ENCODE results near the gene DAB1. TPM values are rescaled to one million over a fixed set of nuclear protein-coding genes. Genes with fewer than 3 reads are reported as not detected.

Gene DAB1
- total RNA-seq, 1 donor from 2014 or later = 3.1 TPM

GRCh38 chr1:57164584-57164983, 259.3 kb downstream of the DAB1 start:
- no peak overlapping the region for H3K4me3 Mint-ChIP-seq (ENCODE audit: unreplicated experiment)
- DNase-seq = no peak
- no peaks in the 10 kb centered on the region for H3K9me3 Mint-ChIP-seq (ENCODE audit: unreplicated experiment)
- H3K27ac Mint-ChIP-seq (ENCODE audit: unreplicated experiment) = no peak overlapping the region
- no peak for TF ChIP-seq CTCF (IDR thresholded peaks at IDR 0.05; ENCODE audit: partially characterized antibody, unreplicated experiment)
- H3K36me3 Mint-ChIP-seq (ENCODE audit: unreplicated experiment) = no peaks in the 10 kb centered on the region
- peaks cover 1% of the 10 kb centered on the region for H3K4me1 Mint-ChIP-seq (ENCODE audit: low read depth, unreplicated experiment)
- H3K27me3 Mint-ChIP-seq (ENCODE audit: unreplicated experiment) = peaks cover 3% of the 10 kb centered on the region

GRCh38 chr1:57163789-57164188, 260.1 kb downstream of the DAB1 start:
- Mint-ChIP-seq H3K9me3 (ENCODE audit: unreplicated experiment) (no peaks in the 10 kb centered on the region), H3K27ac (ENCODE audit: unreplicated experiment) (no peak overlapping the region), H3K36me3 (ENCODE audit: unreplicated experiment) (no peaks in the 10 kb centered on the region), H3K27me3 (ENCODE audit: unreplicated experiment) (peaks cover 3% of the 10 kb centered on the region), H3K4me3 (ENCODE audit: unreplicated experiment) (no peak overlapping the region), H3K4me1 (ENCODE audit: low read depth, unreplicated experiment) (peaks cover 1% of the 10 kb centered on the region)
- no peak for DNase-seq
- TF ChIP-seq CTCF (IDR thresholded peaks at IDR 0.05; ENCODE audit: partially characterized antibody, unreplicated experiment) = no peak

GRCh38 chr1:57163325-57163724, 260.5 kb downstream of the DAB1 start:
- H3K36me3 Mint-ChIP-seq (ENCODE audit: unreplicated experiment) = no peaks in the 10 kb centered on the region
- DNase-seq = no peak
- H3K27me3 Mint-ChIP-seq (ENCODE audit: unreplicated experiment) = peaks cover 1% of the 10 kb centered on the region
- H3K4me1 Mint-ChIP-seq (ENCODE audit: low read depth, unreplicated experiment) = peaks cover 1% of the 10 kb centered on the region
- no peak overlapping the region for H3K4me3 Mint-ChIP-seq (ENCODE audit: unreplicated experiment)
- TF ChIP-seq CTCF (IDR thresholded peaks at IDR 0.05; ENCODE audit: partially characterized antibody, unreplicated experiment) = no peak
- H3K9me3 Mint-ChIP-seq (ENCODE audit: unreplicated experiment) = no peaks in the 10 kb centered on the region
- H3K27ac Mint-ChIP-seq (ENCODE audit: unreplicated experiment) = no peak overlapping the region

- H3K27ac Mint-ChIP-seq (ENCODE audit: unreplicated experiment) = no peak overlapping the region
- H3K36me3 Mint-ChIP-seq (ENCODE audit: unreplicated experiment) = no peaks in the 10 kb centered on the region
- no peak overlapping the region for H3K4me3 Mint-ChIP-seq (ENCODE audit: unreplicated experiment)
- peaks cover 1% of the 10 kb centered on the region for H3K27me3 Mint-ChIP-seq (ENCODE audit: unreplicated experiment)
- DNase-seq = no peak
- no peak for TF ChIP-seq CTCF (IDR thresholded peaks at IDR 0.05; ENCODE audit: partially characterized antibody, unreplicated experiment)
- no peaks in the 10 kb centered on the region for H3K4me1 Mint-ChIP-seq (ENCODE audit: low read depth, unreplicated experiment)
- H3K9me3 Mint-ChIP-seq (ENCODE audit: unreplicated experiment) = no peaks in the 10 kb centered on the region
These were observed 261.1 kb downstream of the DAB1 start for GRCh38 chr1:57162607-57163261.

- no peaks in the 10 kb centered on the region for H3K27me3 Mint-ChIP-seq (ENCODE audit: unreplicated experiment)
- H3K36me3 Mint-ChIP-seq (ENCODE audit: unreplicated experiment) = no peaks in the 10 kb centered on the region
- no peak overlapping the region for H3K4me3 Mint-ChIP-seq (ENCODE audit: unreplicated experiment)
- H3K27ac Mint-ChIP-seq (ENCODE audit: unreplicated experiment) = no peak overlapping the region
- no peaks in the 10 kb centered on the region for H3K9me3 Mint-ChIP-seq (ENCODE audit: unreplicated experiment)
- DNase-seq = no peak
- TF ChIP-seq CTCF (IDR thresholded peaks at IDR 0.05; ENCODE audit: partially characterized antibody, unreplicated experiment) = no peak
- no peaks in the 10 kb centered on the region for H3K4me1 Mint-ChIP-seq (ENCODE audit: low read depth, unreplicated experiment)
These were observed 263.3 kb downstream of the DAB1 start for GRCh38 chr1:57160594-57160993.

Data from glutamatergic neuron (in vitro differentiated cells).